CD8-positive, alpha-beta memory T cell (primary cell): ENCODE measurements around the gene B4GALT5. TPM values are rescaled to one million over a fixed set of nuclear protein-coding genes. Genes with fewer than 3 reads are reported as not detected.
"Not testable (repeated sequence)": the region's sequence is repeated elsewhere in the genome, so short reads cannot be mapped to it uniquely, and the experiment has no call there.

Source experiments
- CTCF ChIA-PET: fragments of 350-600 bp; sonication (Branson Sonifier 250); formaldehyde crosslinking; loops from one replicate; lab custom pipeline; 2021; ENCODE audit warnings: antibody characterized with exemption; lab: Charles Lee
- POLR2A ChIA-PET: fragments of 350-600 bp; sonication (Branson Sonifier 250); formaldehyde crosslinking; loops from one replicate; lab custom pipeline; 2021; ENCODE audit warnings: antibody characterized with exemption; lab: Charles Lee
- DNase-seq, 5 donors: peaks; one replicate each; pipeline versions ENCODE4 v3.0.0 to v3.0.0-alpha.2; 2020 to 2022; ENCODE audit warnings: mixed read lengths in 1 of 5
- H3K27ac ChIP-seq: one replicate; pipeline ENCODE4 v1.7.0; 2013; ENCODE audit warnings: low read depth, mild to moderate bottlenecking, low read length, moderate library complexity
- H3K27me3 ChIP-seq: 2 replicates; pipeline ENCODE4 v1.7.0; 2013; ENCODE audit warnings: low read length, mild to moderate bottlenecking; ENCODE audit not compliant: insufficient read depth, poor library complexity, severe bottlenecking
- H3K36me3 ChIP-seq: 2 replicates; pipeline ENCODE4 v1.7.0; 2013; ENCODE audit warnings: mild to moderate bottlenecking, low read length, moderate library complexity; ENCODE audit not compliant: insufficient read depth
- H3K4me1 ChIP-seq: 2 replicates; pipeline ENCODE4 v1.7.0; 2013; ENCODE audit warnings: mild to moderate bottlenecking, low read length, moderate library complexity; ENCODE audit not compliant: insufficient read depth
- H3K4me3 ChIP-seq: 2 replicates; pipeline ENCODE4 v1.7.0; 2013; ENCODE audit warnings: mild to moderate bottlenecking, low read length
- H3K9me3 ChIP-seq: 2 replicates; pipeline ENCODE4 v1.7.0; 2013; ENCODE audit warnings: mild to moderate bottlenecking, low read length
- H3K27ac Mint-ChIP-seq, 8 donors: one replicate each; pipeline ENCODE4 v1.8.0; 2020 to 2021; ENCODE audit warnings: mixed read lengths in 8 of 8, mild to moderate bottlenecking in 6 of 8, inconsistent platforms in 3 of 8, moderate library complexity in 3 of 8
- H3K27me3 Mint-ChIP-seq, 2 donors: one replicate each; pipeline ENCODE4 v1.8.0; 2020 to 2021; ENCODE audit warnings: mixed read lengths in 2 of 2, mild to moderate bottlenecking in 1 of 2, moderate library complexity in 1 of 2
- H3K36me3 Mint-ChIP-seq, 3 donors: one replicate each; pipeline ENCODE4 v1.8.0; 2020 to 2021; ENCODE audit warnings: mixed read lengths in 3 of 3, inconsistent platforms in 1 of 3, mild to moderate bottlenecking in 1 of 3
- H3K4me1 Mint-ChIP-seq, 3 donors: one replicate each; pipeline ENCODE4 v1.8.0; 2020 to 2021; ENCODE audit warnings: mixed read lengths in 3 of 3, inconsistent platforms in 1 of 3, mild to moderate bottlenecking in 1 of 3
- H3K4me3 Mint-ChIP-seq, 7 donors: one replicate each; pipeline ENCODE4 v1.8.0; 2020 to 2021; ENCODE audit warnings: mixed read lengths in 7 of 7, mild to moderate bottlenecking in 6 of 7, moderate library complexity in 4 of 7, inconsistent platforms in 2 of 7
- H3K9me3 Mint-ChIP-seq, 5 donors: one replicate each; pipeline ENCODE4 v1.8.0; 2020 to 2022; ENCODE audit warnings: mixed read lengths in 5 of 5, mild to moderate bottlenecking in 3 of 5, moderate library complexity in 2 of 5, inconsistent platforms in 1 of 5
- polyA plus RNA-seq: library from polyadenylated mRNA; unstranded; fragments of 300-500 nt; fragmentation: Illumina TruSeq; gene quantifications from one replicate; pipeline ENCODE4 v1.2.3, GENCODE V29; 2021
- total RNA-seq, 2 experiments: library from RNA; stranded (reverse); gene quantifications; one replicate each; pipeline ENCODE4 v1.2.3, GENCODE V29; 2021

The B4GALT5 gene, protein sequence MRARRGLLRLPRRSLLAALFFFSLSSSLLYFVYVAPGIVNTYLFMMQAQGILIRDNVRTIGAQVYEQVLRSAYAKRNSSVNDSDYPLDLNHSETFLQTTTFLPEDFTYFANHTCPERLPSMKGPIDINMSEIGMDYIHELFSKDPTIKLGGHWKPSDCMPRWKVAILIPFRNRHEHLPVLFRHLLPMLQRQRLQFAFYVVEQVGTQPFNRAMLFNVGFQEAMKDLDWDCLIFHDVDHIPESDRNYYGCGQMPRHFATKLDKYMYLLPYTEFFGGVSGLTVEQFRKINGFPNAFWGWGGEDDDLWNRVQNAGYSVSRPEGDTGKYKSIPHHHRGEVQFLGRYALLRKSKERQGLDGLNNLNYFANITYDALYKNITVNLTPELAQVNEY
- total RNA-seq, result 10 to 100 TPM; 37.5 to 39.1 TPM
- polyA plus RNA-seq, result 2.0 TPM

DNA sequence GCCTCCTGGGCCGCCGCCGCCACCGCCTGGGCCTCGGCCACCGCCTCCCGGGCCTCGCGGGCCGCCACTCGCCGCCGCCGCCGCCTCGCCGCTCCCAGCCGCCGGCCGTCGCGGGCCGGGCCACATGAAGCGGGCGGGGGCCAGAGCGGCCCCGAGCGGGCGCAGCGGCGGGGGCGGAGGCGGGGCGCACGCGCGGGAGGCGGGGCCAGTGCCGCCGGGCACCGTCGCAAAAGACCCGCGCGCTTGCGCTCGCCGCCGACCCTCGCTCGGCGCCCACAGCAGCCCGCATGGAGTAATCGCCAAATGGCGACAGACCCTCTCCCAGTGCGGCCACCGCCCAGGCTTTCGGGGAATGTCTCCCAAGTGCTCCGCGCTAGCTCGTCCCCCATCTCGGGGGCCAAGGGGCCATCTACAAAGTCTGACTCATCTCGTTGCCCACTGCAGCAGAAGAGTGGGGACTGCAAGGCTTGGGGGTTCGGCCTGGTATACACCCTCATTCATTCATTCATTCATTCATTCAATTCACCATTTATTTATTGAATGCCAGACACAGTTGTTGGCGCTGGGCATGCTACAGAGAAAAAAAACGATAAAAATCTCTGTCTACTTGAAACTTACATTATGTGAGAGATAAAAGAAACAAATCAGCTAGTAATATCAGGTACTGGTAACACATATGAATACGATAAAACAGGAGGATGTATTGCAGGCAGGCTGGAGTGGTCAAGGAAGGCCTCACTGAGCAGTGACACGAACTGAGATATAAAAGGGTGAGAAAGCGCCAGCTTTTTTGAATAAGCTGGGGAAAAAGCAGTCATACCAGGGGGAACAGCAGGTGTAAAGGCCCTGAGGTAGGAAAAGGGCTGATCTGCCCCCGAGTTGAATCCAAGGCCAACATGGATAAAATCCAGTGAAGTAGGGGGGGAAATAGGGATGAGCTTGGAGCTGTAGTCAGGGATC lies at the start of gene B4GALT5:
Gene B4GALT5, minus strand, starts transcription at position 126 of the 960 bp plus-strand sequence. CDS start 188 bp downstream, outside the sequence.
- H3K27me3 ChIP-seq, result no peaks in the 10 kb centered on the region
- Mint-ChIP-seq H3K27me3 (no peaks in the 10 kb centered on the region), H3K4me1 (peaks cover 39 to 53% (median 47%) of the 10 kb centered on the region in 3 donors), H3K36me3 (peaks cover 0 to 6% (median 2%) of the 10 kb centered on the region in 3 donors), H3K4me3 (peak within 1 kb of the TSS; percentile 92 to 97 (median 93)), H3K27ac (peak within 1 kb of the TSS; percentile 75 to 98 (median 94)), H3K9me3 (no peaks in the 10 kb centered on the region)
- H3K27ac ChIP-seq, result peak within 1 kb of the TSS; percentile 73
- CTCF ChIA-PET, result interaction anchor here (1.0 to 1.6 kb wide), 3 partner anchors 45 to 131 kb away, joined by 3 to 7 read pairs (median 3); no protein-coding TSS in a partner anchor
- no peaks in the 10 kb centered on the region for H3K36me3 ChIP-seq
- peak within 1 kb of the TSS; percentile 90 for H3K4me3 ChIP-seq
- DNase-seq, result peak; percentile 53 to 73 (median 62)
- H3K9me3 ChIP-seq, result no peaks in the 10 kb centered on the region
- POLR2A ChIA-PET, result interaction anchor here (0.5 to 1.1 kb wide), 2 partner anchors 34 to 99 kb away, joined by 3 to 4 read pairs; partner anchors contain the start of gene SLC9A8
- H3K4me1 ChIP-seq, result peaks cover 25% of the 10 kb centered on the region

DNA sequence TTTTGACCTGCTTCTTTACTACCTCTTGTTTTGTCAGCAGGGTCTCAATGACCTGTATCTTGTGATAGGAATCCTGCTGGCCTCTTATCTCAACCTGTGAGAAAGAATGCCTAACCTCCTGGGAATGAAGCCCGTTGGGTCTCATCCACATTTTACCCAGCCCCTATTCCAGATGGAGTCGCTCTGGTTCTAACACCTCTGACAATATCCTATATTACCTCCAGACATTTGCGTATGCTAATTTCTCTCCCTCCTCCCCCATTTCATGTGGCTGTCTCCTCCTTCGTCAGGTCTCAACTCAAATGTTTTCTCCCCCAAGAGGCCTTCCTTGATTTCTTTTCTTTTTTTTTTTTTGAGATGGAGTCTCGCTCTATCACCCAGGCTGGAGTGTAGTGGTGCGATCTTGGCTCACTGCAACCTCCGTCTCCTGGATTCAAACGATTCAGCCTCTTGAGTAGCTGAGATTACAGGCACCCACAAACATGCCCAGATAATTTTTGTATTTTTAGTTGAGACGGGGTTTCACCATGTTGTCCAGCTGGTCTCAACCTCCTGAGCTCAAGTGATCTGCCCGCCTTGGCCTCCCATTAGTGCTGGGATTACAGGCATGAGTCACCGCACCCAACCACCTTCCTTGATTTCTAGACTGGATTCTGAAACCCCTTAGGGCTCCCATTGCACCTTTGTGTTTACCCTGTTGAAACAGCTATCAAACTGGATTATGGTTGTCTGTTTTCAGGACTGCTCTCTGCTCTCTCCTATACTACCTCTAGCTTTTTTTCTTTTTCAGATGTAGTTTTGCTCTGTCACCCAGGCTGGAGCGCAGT lies 49.5 kb upstream of the B4GALT5 start:
- H3K36me3 Mint-ChIP-seq, result peaks cover 0 to 3% (median 0%) of the 10 kb centered on the region in 3 donors
- no peak for DNase-seq
- H3K4me3 ChIP-seq, result no peak overlapping the region
- peaks cover 10% of the 10 kb centered on the region for H3K4me1 ChIP-seq
- ChIA-PET CTCF (interaction anchor here (0.6 kb wide), 1 partner anchor 633 kb away, joined by 3 read pairs; no protein-coding TSS in a partner anchor), POLR2A (interaction anchor here (0.6 kb wide), 1 partner anchor 28 kb away, joined by 3 read pairs; no protein-coding TSS in a partner anchor)
- H3K9me3 ChIP-seq, result no peaks in the 10 kb centered on the region
- H3K9me3 Mint-ChIP-seq, result no peaks in the 10 kb centered on the region
- H3K27ac Mint-ChIP-seq, result no peak overlapping the region
- H3K36me3 ChIP-seq, result no peaks in the 10 kb centered on the region
- H3K4me1 Mint-ChIP-seq, result peaks cover 7 to 9% (median 8%) of the 10 kb centered on the region in 3 donors
- peaks cover 7% of the 10 kb centered on the region for H3K27me3 ChIP-seq
- no peak overlapping the region for H3K27ac ChIP-seq
- peaks cover 24 to 30% of the 10 kb centered on the region in 2 donors for H3K27me3 Mint-ChIP-seq
- no peak overlapping the region for H3K4me3 Mint-ChIP-seq

DNA sequence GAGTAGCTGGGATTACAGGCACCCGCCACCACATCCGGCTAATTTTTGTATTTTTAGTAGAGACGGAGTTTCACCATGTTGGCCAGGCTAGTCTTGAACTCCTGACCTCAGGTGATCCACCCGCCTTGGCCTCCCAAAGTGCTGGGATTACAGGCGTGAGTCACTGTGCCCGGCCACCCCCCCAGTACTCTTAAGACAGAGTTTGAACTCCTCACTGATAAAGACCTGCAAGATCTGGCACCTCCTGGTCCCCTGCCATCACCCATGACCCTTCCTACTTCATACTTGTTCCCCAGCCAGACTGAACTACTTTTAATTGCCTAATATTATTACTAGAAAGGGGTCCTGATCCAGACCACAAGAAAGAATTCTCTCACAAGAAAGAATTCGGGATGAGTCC lies 48.2 kb upstream of the B4GALT5 start:
- H3K27me3 ChIP-seq, H3K4me1 Mint-ChIP-seq, H3K4me1 ChIP-seq, H3K9me3 Mint-ChIP-seq, H3K27ac ChIP-seq, POLR2A ChIA-PET, H3K36me3 ChIP-seq, DNase-seq, H3K27ac Mint-ChIP-seq, H3K9me3 ChIP-seq, H3K4me3 Mint-ChIP-seq, H3K4me3 ChIP-seq, CTCF ChIA-PET: not testable (repeated sequence)
- peaks cover 0 to 11% (median 0%) of the 10 kb centered on the region in 3 donors for H3K36me3 Mint-ChIP-seq
- H3K27me3 Mint-ChIP-seq, result peaks cover 20 to 27% of the 10 kb centered on the region in 2 donors

DNA sequence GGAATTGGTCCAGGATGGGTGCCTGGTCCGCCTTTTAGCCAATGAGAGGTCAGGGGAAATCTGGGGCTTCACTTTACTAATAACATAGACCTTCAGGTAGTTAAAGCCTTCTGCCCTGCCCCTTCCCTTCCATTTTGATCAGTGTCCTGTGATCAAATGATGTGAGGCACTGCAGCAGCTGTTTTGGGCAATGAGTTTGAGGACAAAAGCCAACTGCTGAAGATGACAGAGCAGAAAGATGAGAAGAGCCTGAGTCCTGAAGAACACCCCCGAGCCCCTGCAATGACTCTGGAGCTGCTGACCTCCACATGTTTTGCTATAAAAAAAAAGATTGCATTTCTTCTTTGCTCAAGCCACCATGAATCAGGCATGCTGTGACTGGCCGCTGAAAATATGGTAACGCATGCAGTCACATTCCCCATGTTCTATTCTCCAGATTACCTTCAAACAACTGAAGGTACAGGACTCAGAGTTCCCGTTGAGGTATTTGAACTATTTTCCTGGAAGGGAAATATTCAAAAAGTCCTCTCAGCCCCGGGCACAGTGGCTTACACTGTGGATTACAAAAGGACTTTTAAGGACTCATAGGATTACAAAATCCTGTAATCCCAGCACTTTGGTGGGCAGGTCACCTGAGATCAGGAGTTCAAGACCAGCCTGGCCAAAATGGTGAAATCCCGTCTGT lies 45.7 kb upstream of the B4GALT5 start:
- H3K9me3 ChIP-seq, result no peaks in the 10 kb centered on the region
- Mint-ChIP-seq H3K36me3 (peaks cover 0 to 11% (median 0%) of the 10 kb centered on the region in 3 donors), H3K9me3 (no peaks in the 10 kb centered on the region), H3K27me3 (peaks cover 9% of the 10 kb centered on the region in 2 donors), H3K4me3 (no peak overlapping the region), H3K4me1 (no peaks in the 10 kb centered on the region), H3K27ac (no peak overlapping the region)
- H3K4me3 ChIP-seq, result no peak overlapping the region
- no peaks in the 10 kb centered on the region for H3K36me3 ChIP-seq
- no peak overlapping the region for H3K27ac ChIP-seq
- ChIA-PET POLR2A (no interaction called here), CTCF (no interaction called here)
- H3K27me3 ChIP-seq, result no peaks in the 10 kb centered on the region
- no peaks in the 10 kb centered on the region for H3K4me1 ChIP-seq
- no peak for DNase-seq

DNA sequence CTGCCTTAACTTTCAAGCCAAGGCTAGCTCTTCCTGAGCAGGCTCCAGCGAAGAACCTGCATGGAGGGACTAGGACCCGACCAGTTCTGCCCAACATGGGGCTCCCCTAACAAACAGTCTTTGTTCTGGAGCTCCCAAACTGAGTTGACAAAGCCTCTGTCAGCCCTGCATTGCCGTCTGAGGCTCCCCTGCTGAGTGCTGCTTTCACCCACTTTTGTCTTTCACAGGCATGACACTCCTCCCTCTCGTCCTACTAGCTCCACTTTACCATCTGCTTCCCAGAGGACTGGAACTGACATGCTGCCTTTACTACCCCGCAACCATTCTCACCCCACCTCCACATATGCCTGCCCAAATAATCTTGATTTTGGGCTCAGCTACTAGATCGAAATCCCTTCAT lies 45.1 kb upstream of the B4GALT5 start:
- Mint-ChIP-seq H3K4me1 (no peaks in the 10 kb centered on the region), H3K36me3 (peaks cover 0 to 11% (median 0%) of the 10 kb centered on the region in 3 donors), H3K9me3 (no peaks in the 10 kb centered on the region), H3K4me3 (no peak overlapping the region), H3K27ac (no peak overlapping the region), H3K27me3 (peaks cover 5 to 9% of the 10 kb centered on the region in 2 donors)
- Histone ChIP-seq H3K27me3 (no peaks in the 10 kb centered on the region), H3K4me1 (no peaks in the 10 kb centered on the region), H3K27ac (no peak overlapping the region), H3K36me3 (no peaks in the 10 kb centered on the region), H3K9me3 (no peaks in the 10 kb centered on the region), H3K4me3 (no peak overlapping the region)
- POLR2A ChIA-PET, result no interaction called here
- CTCF ChIA-PET, result no interaction called here
- DNase-seq, result no peak

DNA sequence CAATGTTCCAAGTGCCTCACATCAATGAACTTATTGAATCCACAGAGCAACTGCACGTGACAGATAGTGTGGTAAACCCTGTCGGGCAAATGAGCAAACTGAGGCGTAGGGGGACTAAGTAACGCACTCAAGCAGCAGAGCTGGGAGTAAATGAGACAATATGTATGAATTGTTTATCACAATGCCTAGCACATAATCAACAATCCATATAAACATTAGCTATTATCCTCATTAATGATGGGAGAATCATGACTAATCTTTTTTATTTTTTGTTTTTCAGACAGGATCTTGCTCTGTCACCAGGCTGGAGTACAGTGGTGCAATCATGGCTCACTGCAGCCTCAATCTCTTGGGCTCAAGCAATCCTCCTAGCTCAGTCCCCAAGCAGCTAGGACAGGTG lies 43.9 kb upstream of the B4GALT5 start:
- no peaks in the 10 kb centered on the region for H3K9me3 ChIP-seq
- Mint-ChIP-seq H3K27me3 (peaks cover 4 to 9% of the 10 kb centered on the region in 2 donors), H3K36me3 (peaks cover 0 to 11% (median 0%) of the 10 kb centered on the region in 3 donors), H3K27ac (no peak overlapping the region), H3K9me3 (no peaks in the 10 kb centered on the region), H3K4me3 (no peak overlapping the region), H3K4me1 (no peaks in the 10 kb centered on the region)
- H3K27ac ChIP-seq, result no peak overlapping the region
- no peak overlapping the region for H3K4me3 ChIP-seq
- no peak for DNase-seq
- H3K4me1 ChIP-seq, result no peaks in the 10 kb centered on the region
- ChIA-PET POLR2A (interaction anchor here (0.6 kb wide), 1 partner anchor 13 kb away, joined by 3 read pairs; no protein-coding TSS in a partner anchor), CTCF (no interaction called here)
- no peaks in the 10 kb centered on the region for H3K27me3 ChIP-seq
- H3K36me3 ChIP-seq, result no peaks in the 10 kb centered on the region

DNA sequence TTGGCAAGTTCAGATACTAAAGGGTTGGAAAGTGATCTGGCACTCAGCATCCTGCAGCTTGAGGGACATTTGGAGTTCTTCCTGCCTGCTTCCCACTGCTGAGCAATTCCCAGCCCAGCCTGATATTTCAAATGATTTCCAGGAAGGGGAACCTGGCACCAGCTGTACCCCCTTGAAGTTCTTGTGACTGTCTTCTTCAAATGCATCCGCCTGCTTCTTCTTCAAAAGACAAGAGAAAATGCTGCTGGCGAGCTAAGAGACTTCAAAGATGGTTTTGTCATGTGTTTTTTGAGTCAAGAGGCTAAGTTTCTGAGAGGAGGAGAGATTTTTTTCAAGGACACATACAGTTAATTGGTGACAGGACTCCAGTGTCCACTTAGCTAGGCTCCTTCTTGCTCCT lies 42.6 kb upstream of the B4GALT5 start:
- no peak overlapping the region for H3K4me3 ChIP-seq
- no peaks in the 10 kb centered on the region for H3K27me3 ChIP-seq
- H3K4me3 Mint-ChIP-seq, result no peak overlapping the region
- H3K27ac ChIP-seq, result no peak overlapping the region
- H3K9me3 ChIP-seq, result no peaks in the 10 kb centered on the region
- H3K4me1 Mint-ChIP-seq, result peaks cover under 1 to 2% (median 2%) of the 10 kb centered on the region in 3 donors
- H3K27me3 Mint-ChIP-seq, result peaks cover 7 to 9% of the 10 kb centered on the region in 2 donors
- POLR2A ChIA-PET, result no interaction called here
- CTCF ChIA-PET, result no interaction called here
- DNase-seq, result no peak
- peaks cover 1% of the 10 kb centered on the region for H3K4me1 ChIP-seq
- H3K9me3 Mint-ChIP-seq, result no peaks in the 10 kb centered on the region
- H3K36me3 ChIP-seq, result no peaks in the 10 kb centered on the region
- H3K36me3 Mint-ChIP-seq, result peaks cover 0 to 11% (median 0%) of the 10 kb centered on the region in 3 donors
- peak overlapping the region in 1 of 8 donors; percentile 70 for H3K27ac Mint-ChIP-seq
